Midbrain (tissue), 1 donor: ENCODE measurements around the gene PDCD6IP.

Experiments used
- DNase-seq: peaks from one replicate; lab custom pipeline; 2025; lab: John Stamatoyannopoulos, UW

PDCD6IP gene

GRCh38 chr3:33897306-33897705, 98.9 kb downstream of the PDCD6IP start:
- DNase-seq, result no peak

- DNase-seq, result no peak
Measured at GRCh38 chr3:33898901-33899300, 100.5 kb downstream of the PDCD6IP start.

- no peak for DNase-seq
Measured at GRCh38 chr3:33900440-33900808, 102.0 kb downstream of the PDCD6IP start.

- no peak for DNase-seq
Measured at GRCh38 chr3:33900809-33901505, 102.5 kb downstream of the PDCD6IP start.

GRCh38 chr3:33901862-33902563, 103.6 kb downstream of the PDCD6IP start:
- no peak for DNase-seq

- DNase-seq, result no peak
Measured at GRCh38 chr3:33904730-33905129, 106.3 kb downstream of the PDCD6IP start.

- DNase-seq, result no peak
Measured at GRCh38 chr3:33908250-33908851, 109.9 kb downstream of the PDCD6IP start.

GRCh38 chr3:33909547-33909946, 111.1 kb downstream of the PDCD6IP start:
- DNase-seq, result no peak

- DNase-seq, result no peak
Measured at GRCh38 chr3:33910031-33910430, 111.6 kb downstream of the PDCD6IP start.

GRCh38 chr3:33911525-33912322, 113.3 kb downstream of the PDCD6IP start:
- DNase-seq, result no peak

- DNase-seq, result no peak
Measured at GRCh38 chr3:33914212-33914611, 115.8 kb downstream of the PDCD6IP start.

- DNase-seq, result no peak
Measured at GRCh38 chr3:33914731-33915379, 116.4 kb downstream of the PDCD6IP start.

GRCh38 chr3:33915796-33916546, 117.5 kb downstream of the PDCD6IP start:
- peak; percentile 41 for DNase-seq

GRCh38 chr3:33918126-33918756, 119.8 kb downstream of the PDCD6IP start:
- DNase-seq, result no peak
